Mesendoderm (in vitro differentiated cells): ENCODE results near the gene MAP6.

ENCODE experiments used
- DNase-seq: peaks from one replicate; pipeline ENCODE4 v3.0.0; 2013
- H2AK5ac ChIP-seq: 2 replicates; pipeline ENCODE4 v1.6.1; 2013; ENCODE audit warnings: low read length, inconsistent platforms
- H2BK120ac ChIP-seq: 2 replicates; pipeline ENCODE4 v1.6.1; 2013; ENCODE audit warnings: low read depth, mild to moderate bottlenecking, low read length, moderate library complexity, mixed read lengths
- H2BK15ac ChIP-seq: replicated peaks from 2 replicates; pipeline ENCODE4 v1.6.1; 2013; ENCODE audit warnings: low read depth, mild to moderate bottlenecking, moderate library complexity
- H2BK5ac ChIP-seq: 2 replicates; pipeline ENCODE4 v1.6.1; 2013; ENCODE audit warnings: low read length, inconsistent platforms
- H3K18ac ChIP-seq: 2 replicates; pipeline ENCODE4 v1.6.1; 2013; ENCODE audit warnings: mild to moderate bottlenecking, low read length, mixed read lengths
- H3K23ac ChIP-seq: one replicate; pipeline ENCODE4 v1.6.1; 2013; ENCODE audit warnings: low read length
- H3K27ac ChIP-seq: 2 replicates; pipeline ENCODE4 v1.5.1; 2013; ENCODE audit warnings: low read depth, mild to moderate bottlenecking, inconsistent platforms, low read length, moderate library complexity
- H3K27me3 ChIP-seq: 2 replicates; pipeline ENCODE4 v1.6.1; 2013; ENCODE audit warnings: low read length, control low read depth, mild to moderate bottlenecking, inconsistent platforms; ENCODE audit not compliant: insufficient read depth, poor library complexity
- H3K36me3 ChIP-seq: 2 replicates; pipeline ENCODE4 v1.6.1; 2013; ENCODE audit warnings: low read length, inconsistent platforms; ENCODE audit not compliant: control insufficient read depth, insufficient read depth
- H3K4ac ChIP-seq: one replicate; pipeline ENCODE4 v1.6.1; 2013; ENCODE audit warnings: low read depth, mild to moderate bottlenecking, low read length, moderate library complexity
- H3K4me1 ChIP-seq: 2 replicates; pipeline ENCODE4 v1.6.1; 2013; ENCODE audit warnings: low read depth, low read length, inconsistent platforms; ENCODE audit not compliant: control insufficient read depth
- H3K4me2 ChIP-seq: 2 replicates; pipeline ENCODE4 v1.6.1; 2013; ENCODE audit warnings: low read length
- H3K4me3 ChIP-seq: 2 replicates; pipeline ENCODE4 v1.5.1; 2013; ENCODE audit warnings: mild to moderate bottlenecking, low read length
- H3K56ac ChIP-seq: one replicate; pipeline ENCODE4 v1.6.1; 2013; ENCODE audit warnings: low read length
- H3K79me1 ChIP-seq: 2 replicates; pipeline ENCODE4 v1.6.1; 2013; ENCODE audit warnings: low read length, inconsistent platforms
- H3K79me2 ChIP-seq: 2 replicates; pipeline ENCODE4 v1.6.1; 2013; ENCODE audit warnings: mild to moderate bottlenecking, low read length; ENCODE audit not compliant: control insufficient read depth, insufficient read depth
- H3K9ac ChIP-seq: 2 replicates; pipeline ENCODE4 v1.6.1; 2013; ENCODE audit warnings: low read length, inconsistent platforms
- H4K5ac ChIP-seq: one replicate; pipeline ENCODE4 v1.6.1; 2013; ENCODE audit warnings: low read length
- H4K8ac ChIP-seq: one replicate; pipeline ENCODE4 v1.6.1; 2013; ENCODE audit warnings: low read depth, mild to moderate bottlenecking, control low read depth, low read length, moderate library complexity
- WGBS: extraction: QIAGEN DNeasy Blood & Tissue Kit; methylation state at CpG from one replicate; pipeline ENCODE4 v1.1.7; 2013; ENCODE audit warnings: low lambda C conversion rate, missing lambda C conversion rate; ENCODE audit not compliant: insufficient coverage; ENCODE audit errors: extremely low coverage; 5-methylcytosine and 5-hydroxymethylcytosine counted together

Gene MAP6

GRCh38 chr11:75673977-75674582, 5.2 kb upstream of the MAP6 start:
- no peaks in the 10 kb centered on the region for H3K79me2 ChIP-seq
- H4K8ac ChIP-seq: no peak overlapping the region
- H2BK15ac ChIP-seq: no peak overlapping the region
- no peak overlapping the region for H3K18ac ChIP-seq
- H3K36me3 ChIP-seq: no peaks in the 10 kb centered on the region
- H3K27me3 ChIP-seq: peaks cover 15% of the 10 kb centered on the region
- no peak overlapping the region for H3K27ac ChIP-seq
- no peak overlapping the region for H3K4me2 ChIP-seq
- WGBS: no CpG with 5 or more reads among the region's 4 CpGs
- no peak overlapping the region for H3K23ac ChIP-seq
- H3K79me1 ChIP-seq: no peaks in the 10 kb centered on the region
- H3K4ac ChIP-seq: no peak overlapping the region
- H2BK120ac ChIP-seq: no peak overlapping the region
- H3K4me3 ChIP-seq: no peak overlapping the region
- H3K56ac ChIP-seq: no peak overlapping the region
- H3K9ac ChIP-seq: no peak overlapping the region
- no peaks in the 10 kb centered on the region for H3K4me1 ChIP-seq
- no peak overlapping the region for H2AK5ac ChIP-seq
- DNase-seq: peak; percentile 41
- H4K5ac ChIP-seq: no peak overlapping the region
- no peak overlapping the region for H2BK5ac ChIP-seq

GRCh38 chr11:75667831-75668450, 897 bp downstream of the MAP6 start:
- Histone ChIP-seq H3K79me2 (no peaks in the 10 kb centered on the region), H3K27ac (no peak overlapping the region)
- DNase-seq: peak; percentile 74

GRCh38 chr11:75667255-75667830, 1.5 kb downstream of the MAP6 start:
- no CpG with 5 or more reads among the region's 63 CpGs for WGBS
- peaks cover 53% of the 10 kb centered on the region for H3K27me3 ChIP-seq
- peak; percentile 53 for DNase-seq

More at GRCh38 chr11:75667831-75668450, 897 bp downstream of the MAP6 start:
- Histone ChIP-seq H3K18ac (no peak overlapping the region), H3K36me3 (no peaks in the 10 kb centered on the region), H2BK120ac (no peak overlapping the region), H3K79me1 (no peaks in the 10 kb centered on the region), H4K5ac (no peak overlapping the region), H3K27me3 (peaks cover 53% of the 10 kb centered on the region), H3K4ac (no peak overlapping the region), H3K4me1 (peaks cover 3% of the 10 kb centered on the region), H3K4me3 (no peak overlapping the region), H3K23ac (no peak overlapping the region), H2BK15ac (no peak overlapping the region), H3K9ac (peak overlapping the region; percentile 41), H3K4me2 (peak overlapping the region; percentile 21), H3K56ac (peak overlapping the region; percentile 34), H2BK5ac (no peak overlapping the region), H4K8ac (no peak overlapping the region), H2AK5ac (no peak overlapping the region)
- WGBS: no CpG with 5 or more reads among the region's 73 CpGs

GRCh38 chr11:75665990-75666389, 2.8 kb downstream of the MAP6 start:
- H4K8ac ChIP-seq: no peak overlapping the region
- no peak overlapping the region for H3K4me3 ChIP-seq
- no peak overlapping the region for H2BK15ac ChIP-seq
- no peaks in the 10 kb centered on the region for H3K79me2 ChIP-seq
- H2BK120ac ChIP-seq: no peak overlapping the region
- no peak overlapping the region for H3K23ac ChIP-seq
- H3K9ac ChIP-seq: no peak overlapping the region
- no peak overlapping the region for H3K56ac ChIP-seq
- no peak overlapping the region for H3K4ac ChIP-seq
- no peak overlapping the region for H2AK5ac ChIP-seq
- H2BK5ac ChIP-seq: no peak overlapping the region
- no peak overlapping the region for H4K5ac ChIP-seq
- H3K27me3 ChIP-seq: peaks cover 52% of the 10 kb centered on the region
- DNase-seq: no peak
- H3K18ac ChIP-seq: no peak overlapping the region
- H3K4me1 ChIP-seq: peaks cover 3% of the 10 kb centered on the region
- no peak overlapping the region for H3K4me2 ChIP-seq
- WGBS: no CpG with 5 or more reads among the region's 3 CpGs
- H3K36me3 ChIP-seq: no peaks in the 10 kb centered on the region
- no peaks in the 10 kb centered on the region for H3K79me1 ChIP-seq
- H3K27ac ChIP-seq: no peak overlapping the region

More at GRCh38 chr11:75667255-75667830, 1.5 kb downstream of the MAP6 start:
- Histone ChIP-seq H3K36me3 (no peaks in the 10 kb centered on the region), H4K5ac (no peak overlapping the region), H3K56ac (peak overlapping the region; percentile 30), H3K27ac (no peak overlapping the region), H3K23ac (no peak overlapping the region), H3K4me2 (peak overlapping the region; percentile 21), H2BK120ac (no peak overlapping the region), H2BK15ac (no peak overlapping the region), H3K18ac (no peak overlapping the region), H3K79me2 (no peaks in the 10 kb centered on the region), H4K8ac (no peak overlapping the region), H3K79me1 (no peaks in the 10 kb centered on the region), H2BK5ac (no peak overlapping the region), H3K4me1 (peaks cover 3% of the 10 kb centered on the region), H2AK5ac (no peak overlapping the region), H3K4me3 (no peak overlapping the region), H3K4ac (no peak overlapping the region), H3K9ac (peak overlapping the region; percentile 41)

- Histone ChIP-seq H3K36me3 (no peaks in the 10 kb centered on the region), H4K5ac (no peak overlapping the region), H3K27ac (no peak overlapping the region), H2AK5ac (no peak overlapping the region), H3K18ac (no peak overlapping the region), H3K4me3 (no peak overlapping the region), H3K27me3 (peaks cover 46% of the 10 kb centered on the region), H3K9ac (no peak overlapping the region), H3K4ac (no peak overlapping the region), H3K79me1 (no peaks in the 10 kb centered on the region), H3K4me2 (no peak overlapping the region), H3K23ac (no peak overlapping the region), H2BK15ac (no peak overlapping the region), H3K56ac (no peak overlapping the region), H4K8ac (no peak overlapping the region), H3K4me1 (peaks cover 3% of the 10 kb centered on the region), H2BK5ac (no peak overlapping the region), H2BK120ac (no peak overlapping the region), H3K79me2 (no peaks in the 10 kb centered on the region)
- no peak for DNase-seq
- no CpG with 5 or more reads among the region's 3 CpGs for WGBS
These were observed 3.7 kb downstream of the MAP6 start for GRCh38 chr11:75665126-75665525.
